ENCODE measurements around the gene DCTN4. TPM values are rescaled to one million over a fixed set of nuclear protein-coding genes. Genes with fewer than 3 reads are reported as not detected.

The DCTN4 gene
- polyA plus RNA-seq, 3 donors = 14.6 to 34.4 (median 16.3) TPM

GRCh38 chr5:150757087-150757649 lies 1.6 kb downstream of the DCTN4 start:
- peaks cover 0 to 1% (median 0%) of the 10 kb centered on the region in 3 donors for H3K27me3 Mint-ChIP-seq (ENCODE audit: low read depth in 3 of 3)
- intact Hi-C loops (cut with micrococcal nuclease) = loop anchor here in 1 of 2 donors (10.0 kb wide), 1 partner anchor 52 kb away; the partner anchor contains the start of gene RBM22
- Histone ChIP-seq H3K4me1 (ENCODE audit: control insufficient read depth in 1 of 2, insufficient read depth in 2 of 2, low read length in 2 of 2) (peaks cover 39 to 44% of the 10 kb centered on the region in 2 donors), H4K20me1 (ENCODE audit: insufficient read depth, low read length) (peaks cover 30% of the 10 kb centered on the region), H3K4me2 (replicated peaks; ENCODE audit: extremely low read depth, low read length, poor library complexity, severe bottlenecking) (peak overlapping the region; percentile 90), H3K4me3 (replicated peaks in 1 of 3; ENCODE audit: low read depth in 2 of 3, low read length in 3 of 3) (peak overlapping the region in 1 of 3 experiments; percentile 96), H3K9ac (ENCODE audit: insufficient read depth, low read length, poor library complexity, severe bottlenecking) (no peak overlapping the region), H3K79me2 (ENCODE audit: insufficient read depth, low read length) (peaks cover 81% of the 10 kb centered on the region), H3K27me3 (ENCODE audit: control insufficient read depth in 2 of 2, insufficient read depth in 2 of 2, low read length in 2 of 2) (no peaks in the 10 kb centered on the region), H3K9me3 (replicated peaks in 1 of 2; ENCODE audit: control insufficient read depth in 1 of 2, insufficient read depth in 1 of 2, low read length in 2 of 2) (no peaks in the 10 kb centered on the region), H2AFZ (ENCODE audit: insufficient read depth, low read depth, low read length, poor library complexity, severe bottlenecking) (no peak overlapping the region), H3K27ac (ENCODE audit: low read depth in 1 of 2, low read length in 2 of 2) (no peak overlapping the region), H3K36me3 (replicated peaks in 1 of 2; ENCODE audit: control insufficient read depth in 1 of 2, insufficient read depth in 2 of 2, low read length in 2 of 2) (peaks cover 38 to 44% of the 10 kb centered on the region in 2 donors)
- H3K4me3 Mint-ChIP-seq = no peak overlapping the region
- TF ChIP-seq CTCF (IDR thresholded peaks at IDR 0.05) = no peak
- DNase-seq = no peak
- no peaks in the 10 kb centered on the region for H3K9me3 Mint-ChIP-seq
- peak overlapping the region in 4 of 7 donors; percentile 1 to 55 (median 18) for H3K27ac Mint-ChIP-seq
- no CpG with 5 or more reads among the region's 1 CpG for WGBS (ENCODE audit: insufficient coverage)
- peaks cover 39 to 47% of the 10 kb centered on the region in 2 donors for H3K36me3 Mint-ChIP-seq
- H3K4me1 Mint-ChIP-seq = peaks cover 25% of the 10 kb centered on the region

- Histone ChIP-seq H3K9ac (ENCODE audit: insufficient read depth, low read length, poor library complexity, severe bottlenecking) (no peak overlapping the region), H3K27ac (ENCODE audit: low read depth in 1 of 2, low read length in 2 of 2) (no peak overlapping the region), H4K20me1 (ENCODE audit: insufficient read depth, low read length) (peaks cover 61% of the 10 kb centered on the region), H3K79me2 (ENCODE audit: insufficient read depth, low read length) (peaks cover 97% of the 10 kb centered on the region), H3K27me3 (ENCODE audit: control insufficient read depth in 2 of 2, insufficient read depth in 2 of 2, low read length in 2 of 2) (no peaks in the 10 kb centered on the region), H3K4me3 (replicated peaks in 1 of 3; ENCODE audit: low read depth in 2 of 3, low read length in 3 of 3) (no peak overlapping the region), H3K4me2 (replicated peaks; ENCODE audit: extremely low read depth, low read length, poor library complexity, severe bottlenecking) (no peak overlapping the region), H2AFZ (ENCODE audit: insufficient read depth, low read depth, low read length, poor library complexity, severe bottlenecking) (no peak overlapping the region), H3K9me3 (replicated peaks in 1 of 2; ENCODE audit: control insufficient read depth in 1 of 2, insufficient read depth in 1 of 2, low read length in 2 of 2) (no peaks in the 10 kb centered on the region), H3K36me3 (replicated peaks in 1 of 2; ENCODE audit: control insufficient read depth in 1 of 2, insufficient read depth in 2 of 2, low read length in 2 of 2) (peaks cover 68 to 77% of the 10 kb centered on the region in 2 donors), H3K4me1 (ENCODE audit: control insufficient read depth in 1 of 2, insufficient read depth in 2 of 2, low read length in 2 of 2) (peaks cover 12 to 14% of the 10 kb centered on the region in 2 donors)
- no peaks in the 10 kb centered on the region for H3K27me3 Mint-ChIP-seq (ENCODE audit: low read depth in 3 of 3)
- H3K9me3 Mint-ChIP-seq = no peaks in the 10 kb centered on the region
- H3K4me1 Mint-ChIP-seq = peaks cover 19% of the 10 kb centered on the region
- WGBS (ENCODE audit: insufficient coverage) = 100% methylated on average over 1 of the region's 1 CpG
- TF ChIP-seq CTCF (IDR thresholded peaks at IDR 0.05) = no peak
- H3K27ac Mint-ChIP-seq = peak overlapping the region in 2 of 7 donors; percentile 3 to 84
- DNase-seq = no peak
- intact Hi-C loops (cut with micrococcal nuclease) = loop anchor here in 1 of 2 donors (5.0 to 10.0 kb wide), 2 partner anchors 33 to 49 kb away; partner anchors contain the start of gene RBM22
- peaks cover 59 to 68% of the 10 kb centered on the region in 2 donors for H3K36me3 Mint-ChIP-seq
- H3K4me3 Mint-ChIP-seq = no peak overlapping the region
Measured at GRCh38 chr5:150753863-150754262, 5.0 kb downstream of the DCTN4 start.

All from CD14-positive monocyte (primary cell).